ENCODE results near the gene RNASE4. TPM values are rescaled to one million over a fixed set of nuclear protein-coding genes. Genes with fewer than 3 reads are reported as not detected.
"Not testable (repeated sequence)": the region's sequence is repeated elsewhere in the genome, so short reads cannot be mapped to it uniquely, and the experiment has no call there.

RNASE4 gene
- total RNA-seq, 3 donors from 2014 or later: 0.08 to 0.18 (median 0.15) TPM

GRCh38 chr14:20732979-20733635, 48.7 kb downstream of the RNASE4 start:
- ATAC-seq: no peak
- no peak for DNase-seq
- H3K36me3 Mint-ChIP-seq (ENCODE audit: insufficient read depth): no peaks in the 10 kb centered on the region
- H3K9me3 Mint-ChIP-seq: no peaks in the 10 kb centered on the region
- H3K27me3 Mint-ChIP-seq (ENCODE audit: low read depth): peaks cover 4% of the 10 kb centered on the region
- no peaks in the 10 kb centered on the region for H3K4me1 Mint-ChIP-seq (ENCODE audit: low read depth)
- H3K4me3 Mint-ChIP-seq: no peak overlapping the region

GRCh38 chr14:20733684-20734429, 49.5 kb downstream of the RNASE4 start:
- DNase-seq: no peak
- Mint-ChIP-seq H3K4me3 (no peak overlapping the region), H3K27me3 (ENCODE audit: low read depth) (peaks cover 4% of the 10 kb centered on the region), H3K9me3 (no peaks in the 10 kb centered on the region), H3K36me3 (ENCODE audit: insufficient read depth) (no peaks in the 10 kb centered on the region), H3K4me1 (ENCODE audit: low read depth) (no peaks in the 10 kb centered on the region)
- no peak for ATAC-seq

- Mint-ChIP-seq H3K27me3 (ENCODE audit: low read depth) (no peaks in the 10 kb centered on the region), H3K36me3 (ENCODE audit: insufficient read depth) (no peaks in the 10 kb centered on the region), H3K9me3 (no peaks in the 10 kb centered on the region), H3K4me1 (ENCODE audit: low read depth) (no peaks in the 10 kb centered on the region), H3K4me3 (no peak overlapping the region)
- DNase-seq: no peak
- ATAC-seq: no peak
Observed at GRCh38 chr14:20734430-20734806, 50.1 kb downstream of the RNASE4 start.

GRCh38 chr14:20738292-20738691, 53.9 kb downstream of the RNASE4 start:
- not testable (repeated sequence) for H3K9me3 Mint-ChIP-seq; ATAC-seq; H3K27me3 Mint-ChIP-seq (ENCODE audit: low read depth); DNase-seq; H3K4me1 Mint-ChIP-seq (ENCODE audit: low read depth); H3K36me3 Mint-ChIP-seq (ENCODE audit: insufficient read depth); H3K4me3 Mint-ChIP-seq

GRCh38 chr14:20742132-20742531, 57.8 kb downstream of the RNASE4 start:
- no peak for DNase-seq
- H3K36me3 Mint-ChIP-seq (ENCODE audit: insufficient read depth): no peaks in the 10 kb centered on the region
- no peaks in the 10 kb centered on the region for H3K9me3 Mint-ChIP-seq
- ATAC-seq: no peak
- no peaks in the 10 kb centered on the region for H3K27me3 Mint-ChIP-seq (ENCODE audit: low read depth)
- no peaks in the 10 kb centered on the region for H3K4me1 Mint-ChIP-seq (ENCODE audit: low read depth)
- no peak overlapping the region for H3K4me3 Mint-ChIP-seq

GRCh38 chr14:20743556-20743955, 59.2 kb downstream of the RNASE4 start:
- no peak overlapping the region for H3K4me3 Mint-ChIP-seq
- H3K36me3 Mint-ChIP-seq (ENCODE audit: insufficient read depth): no peaks in the 10 kb centered on the region

GRCh38 chr14:20745571-20746358, 61.4 kb downstream of the RNASE4 start, which contains the start of gene EDDM3A:
TSS of gene EDDM3A (plus strand) at chr14:20745887. CDS start at chr14:20747581, 1,694 bp downstream.
- H3K27me3 Mint-ChIP-seq (ENCODE audit: low read depth): peaks cover 13% of the 10 kb centered on the region
- no peak for DNase-seq
- ATAC-seq: no peak
- no peak within 1 kb of the TSS for H3K4me3 Mint-ChIP-seq
- H3K36me3 Mint-ChIP-seq (ENCODE audit: insufficient read depth): no peaks in the 10 kb centered on the region
- no peaks in the 10 kb centered on the region for H3K9me3 Mint-ChIP-seq
- H3K4me1 Mint-ChIP-seq (ENCODE audit: low read depth): no peaks in the 10 kb centered on the region

More at GRCh38 chr14:20743556-20743955, 59.2 kb downstream of the RNASE4 start:
- H3K9me3 Mint-ChIP-seq: no peaks in the 10 kb centered on the region
- H3K27me3 Mint-ChIP-seq (ENCODE audit: low read depth): peaks cover 4% of the 10 kb centered on the region
- DNase-seq (no peak), ATAC-seq (no peak)
- H3K4me1 Mint-ChIP-seq (ENCODE audit: low read depth): no peaks in the 10 kb centered on the region

GRCh38 chr14:20746566-20746965, 62.2 kb downstream of the RNASE4 start:
- H3K9me3 Mint-ChIP-seq: peaks cover under 1% of the 10 kb centered on the region
- H3K36me3 Mint-ChIP-seq (ENCODE audit: insufficient read depth): no peaks in the 10 kb centered on the region
- DNase-seq: no peak
- H3K4me1 Mint-ChIP-seq (ENCODE audit: low read depth): no peaks in the 10 kb centered on the region
- no peak overlapping the region for H3K4me3 Mint-ChIP-seq
- ATAC-seq: no peak
- peaks cover 13% of the 10 kb centered on the region for H3K27me3 Mint-ChIP-seq (ENCODE audit: low read depth)

GRCh38 chr14:20748439-20748838, 64.1 kb downstream of the RNASE4 start:
- Mint-ChIP-seq H3K36me3 (ENCODE audit: insufficient read depth) (no peaks in the 10 kb centered on the region), H3K4me1 (ENCODE audit: low read depth) (no peaks in the 10 kb centered on the region), H3K27me3 (ENCODE audit: low read depth) (peaks cover 13% of the 10 kb centered on the region), H3K4me3 (no peak overlapping the region), H3K9me3 (peaks cover 14% of the 10 kb centered on the region)
- DNase-seq: no peak
- no peak for ATAC-seq

- Mint-ChIP-seq H3K27me3 (ENCODE audit: low read depth) (peaks cover 13% of the 10 kb centered on the region), H3K4me3 (no peak overlapping the region), H3K9me3 (peaks cover 14% of the 10 kb centered on the region), H3K36me3 (ENCODE audit: insufficient read depth) (no peaks in the 10 kb centered on the region), H3K4me1 (ENCODE audit: low read depth) (no peaks in the 10 kb centered on the region)
- no peak for ATAC-seq
- DNase-seq: no peak
Observed at GRCh38 chr14:20750194-20750593, 65.8 kb downstream of the RNASE4 start.

Other genes starting within 250 kb of the RNASE4 start
- under 1 TPM in 1 of 3 donors, not detected in 2; 0.05 TPM for gene KLHL33, start 248.4 kb upstream of the RNASE4 start, total RNA-seq
- gene OSGEP, start 229.7 kb upstream of the RNASE4 start, total RNA-seq: 10 to 100 TPM; 73.4 to 86.5 (median 75.4) TPM
- gene APEX1, start 229.3 kb upstream of the RNASE4 start, total RNA-seq: 100 to 1,000 TPM; 265 to 309 (median 300) TPM
- 10 to 100 TPM; 33.6 to 43.4 (median 39.9) TPM for gene PIP4P1, start 223.1 kb upstream of the RNASE4 start, total RNA-seq
- 100 to 1,000 TPM; 198 to 236 (median 221) TPM for gene PNP, start 215.2 kb upstream of the RNASE4 start, total RNA-seq
- gene RNASE10, start 179.0 kb upstream of the RNASE4 start, total RNA-seq: under 1 TPM in 2 of 3 donors, not detected in 1; 0.16 to 0.30 TPM
- gene RNASE9, start 123.5 kb upstream of the RNASE4 start, total RNA-seq: not detected
- not detected for gene RNASE11, start 96.6 kb upstream of the RNASE4 start, total RNA-seq
- gene RNASE12, start 93.2 kb upstream of the RNASE4 start, total RNA-seq: not detected
- gene OR6S1, start 42.9 kb upstream of the RNASE4 start, total RNA-seq: not detected
- under 1 TPM in 1 of 3 donors, not detected in 2; 0.19 TPM for gene ANG, start 4.2 kb downstream of the RNASE4 start, total RNA-seq
- gene EDDM3A, start 61.3 kb downstream of the RNASE4 start, total RNA-seq: not detected
- gene EDDM3B, start 83.8 kb downstream of the RNASE4 start, total RNA-seq: not detected
- under 1 TPM in 2 of 3 donors, not detected in 1; 0.18 to 0.43 TPM for gene RNASE6, start 96.7 kb downstream of the RNASE4 start, total RNA-seq
- under 1 TPM; 0.40 to 0.78 (median 0.63) TPM for gene RNASE1, start 118.3 kb downstream of the RNASE4 start, total RNA-seq
- gene RNASE3, start 206.8 kb downstream of the RNASE4 start, total RNA-seq: not detected

All from activated T-cell treated with anti-CD3 and anti-CD28 coated beads, Interleukin-2, amount 50 U/mL, for 4 hours (primary cell).